Trophoblast cell (in vitro differentiated cells and primary cell): Measurements from ENCODE around the gene RBM47.

Source experiments
- DNase-seq, 2 donors: peaks; one replicate each; pipeline ENCODE4 v3.0.0-alpha.2; 2016
- H2AFZ ChIP-seq: 2 replicates; pipeline ENCODE4 v1.6.1; 2013; ENCODE audit warnings: low read length, moderate library complexity, mild to moderate bottlenecking; ENCODE audit not compliant: insufficient read depth, poor library complexity
- H2AK5ac ChIP-seq: 2 replicates; pipeline ENCODE4 v1.6.1; 2013; ENCODE audit warnings: mild to moderate bottlenecking, low read length
- H2BK120ac ChIP-seq: 2 replicates; pipeline ENCODE4 v1.6.1; 2013; ENCODE audit warnings: low read length, mild to moderate bottlenecking, moderate library complexity; ENCODE audit not compliant: insufficient read depth, poor library complexity
- H2BK12ac ChIP-seq: 2 replicates; pipeline ENCODE4 v1.6.1; 2013; ENCODE audit warnings: mild to moderate bottlenecking, low read length, moderate library complexity
- H2BK5ac ChIP-seq: 2 replicates; pipeline ENCODE4 v1.6.1; 2013; ENCODE audit warnings: low read length, low read depth, moderate library complexity, mild to moderate bottlenecking; ENCODE audit not compliant: poor library complexity
- H3K14ac ChIP-seq: 2 replicates; pipeline ENCODE4 v1.6.1; 2013; ENCODE audit warnings: mild to moderate bottlenecking, low read length
- H3K18ac ChIP-seq: 2 replicates; pipeline ENCODE4 v1.6.1; 2013; ENCODE audit warnings: mild to moderate bottlenecking, low read length
- H3K23ac ChIP-seq: 2 replicates; pipeline ENCODE4 v1.6.1; 2013; ENCODE audit warnings: low read length
- H3K27ac ChIP-seq: 2 replicates; pipeline ENCODE4 v1.5.1; 2013; ENCODE audit warnings: low read depth, mild to moderate bottlenecking, inconsistent platforms, low read length, moderate library complexity
- H3K27me3 ChIP-seq: 2 replicates; pipeline ENCODE4 v1.6.1; 2013; ENCODE audit warnings: inconsistent platforms, mild to moderate bottlenecking, low read length, moderate library complexity; ENCODE audit not compliant: insufficient read depth
- H3K36me3 ChIP-seq, 2 experiments: 1 replicate in 1 of 2; 2 replicates in 1 of 2; pipeline ENCODE4 v1.6.1; 2013; ENCODE audit warnings: low read length in 2 of 2, mild to moderate bottlenecking in 2 of 2, moderate library complexity in 1 of 2; ENCODE audit not compliant: insufficient read depth in 2 of 2, control insufficient read depth in 1 of 2
- H3K4ac ChIP-seq: 2 replicates; pipeline ENCODE4 v1.6.1; 2013; ENCODE audit warnings: low read depth, mild to moderate bottlenecking, low read length, moderate library complexity
- H3K4me1 ChIP-seq, 2 experiments: 1 replicate in 1 of 2; 2 replicates in 1 of 2; pipeline ENCODE4 v1.6.1; 2013; ENCODE audit warnings: low read length in 2 of 2, mild to moderate bottlenecking in 2 of 2, moderate library complexity in 1 of 2; ENCODE audit not compliant: insufficient read depth in 2 of 2, control insufficient read depth in 1 of 2
- H3K4me2 ChIP-seq: 2 replicates; pipeline ENCODE4 v1.6.1; 2013; ENCODE audit warnings: inconsistent platforms, mild to moderate bottlenecking, low read length, moderate library complexity
- H3K4me3 ChIP-seq: 2 replicates; pipeline ENCODE4 v1.5.1; 2013; ENCODE audit warnings: mild to moderate bottlenecking, low read depth, low read length, inconsistent platforms
- H3K79me1 ChIP-seq: one replicate; pipeline ENCODE4 v1.6.1; 2013; ENCODE audit warnings: low read length
- H3K79me2 ChIP-seq: 2 replicates; pipeline ENCODE4 v1.6.1; 2013; ENCODE audit warnings: low read length, mild to moderate bottlenecking; ENCODE audit not compliant: control insufficient read depth, insufficient read depth, poor library complexity
- H3K9ac ChIP-seq: 2 replicates; pipeline ENCODE4 v1.6.1; 2013; ENCODE audit warnings: mild to moderate bottlenecking, low read length
- H3K9me3 ChIP-seq: 2 replicates; pipeline ENCODE4 v1.6.1; 2013; ENCODE audit warnings: low read depth, mild to moderate bottlenecking, control low read depth, inconsistent platforms, low read length; ENCODE audit not compliant: insufficient read depth
- H4K12ac ChIP-seq: 2 replicates; pipeline ENCODE4 v1.6.1; 2013; ENCODE audit warnings: low read depth, mild to moderate bottlenecking, low read length, moderate library complexity
- H4K8ac ChIP-seq: 2 replicates; pipeline ENCODE4 v1.6.1; 2013; ENCODE audit warnings: low read depth, mild to moderate bottlenecking, low read length, moderate library complexity
- H4K91ac ChIP-seq: one replicate; pipeline ENCODE4 v1.6.1; 2013; ENCODE audit warnings: low read depth, mild to moderate bottlenecking, low read length, moderate library complexity
- WGBS: extraction: QIAGEN DNeasy Blood & Tissue Kit; methylation state at CpG from one replicate; pipeline ENCODE4 v1.1.7; 2013; ENCODE audit warnings: missing lambda C conversion rate; ENCODE audit not compliant: insufficient read length, insufficient coverage; ENCODE audit errors: extremely low coverage; 5-methylcytosine and 5-hydroxymethylcytosine counted together

RBM47 gene

DNA sequence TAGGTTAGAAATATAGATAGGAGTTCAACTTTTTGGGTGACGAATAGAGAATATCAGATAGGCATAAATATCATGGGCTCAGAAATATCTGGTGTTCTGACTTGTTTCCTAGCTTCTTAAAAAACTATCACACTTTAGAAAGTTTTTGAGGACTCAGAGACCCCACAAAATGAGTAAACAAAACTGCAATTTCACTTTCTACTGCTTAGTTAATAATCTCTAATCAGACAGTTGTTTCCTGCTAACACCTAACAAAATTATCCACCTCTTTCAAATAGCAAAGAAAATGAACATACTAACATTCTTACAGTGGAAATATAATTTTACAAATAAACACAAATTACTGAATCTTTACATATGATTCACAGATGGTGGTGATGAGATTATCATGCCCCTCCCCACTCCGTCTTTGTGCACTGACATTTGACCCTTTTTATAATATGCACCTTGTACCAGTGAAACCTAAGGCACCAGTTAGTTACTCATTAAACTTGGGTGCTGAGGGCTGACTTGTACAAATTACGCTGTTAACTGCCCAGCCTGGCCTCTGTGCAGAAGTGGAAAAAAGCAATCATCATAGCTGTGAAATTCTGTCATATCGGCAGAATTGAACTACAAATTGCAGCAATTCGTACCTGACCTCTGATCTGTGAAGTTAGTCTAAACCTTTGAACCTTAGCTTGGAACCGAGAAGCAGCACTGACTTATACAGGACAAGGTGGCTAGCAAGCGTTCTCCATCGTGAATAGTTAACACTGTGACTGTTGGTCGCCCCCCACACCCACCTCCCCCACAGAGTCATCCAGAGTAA, 155.9 kb downstream of the RBM47 start:
- H3K9me3 ChIP-seq: no peaks in the 10 kb centered on the region
- no peaks in the 10 kb centered on the region for H3K27me3 ChIP-seq
- H3K9ac ChIP-seq: peak overlapping the region; percentile 43
- H3K4me1 ChIP-seq: peaks cover 0 to 2% of the 10 kb centered on the region in 2 experiments
- H3K4me3 ChIP-seq: no peak overlapping the region
- peaks cover 2% of the 10 kb centered on the region for H3K79me2 ChIP-seq
- H3K23ac ChIP-seq: no peak overlapping the region
- no peak overlapping the region for H2AFZ ChIP-seq
- DNase-seq: no peak
- WGBS: no CpG with 5 or more reads among the region's 9 CpGs
- no peak overlapping the region for H3K27ac ChIP-seq
- H3K4ac ChIP-seq: no peak overlapping the region
- H3K79me1 ChIP-seq: no peaks in the 10 kb centered on the region
- H4K8ac ChIP-seq: no peak overlapping the region
- H3K4me2 ChIP-seq: no peak overlapping the region
- no peak overlapping the region for H3K18ac ChIP-seq
- no peaks in the 10 kb centered on the region for H3K36me3 ChIP-seq
- H2AK5ac ChIP-seq: no peak overlapping the region
- no peak overlapping the region for H3K14ac ChIP-seq
- no peak overlapping the region for H4K91ac ChIP-seq
- no peak overlapping the region for H2BK5ac ChIP-seq
- no peak overlapping the region for H2BK120ac ChIP-seq
- H2BK12ac ChIP-seq: no peak overlapping the region
- H4K12ac ChIP-seq: no peak overlapping the region

DNA sequence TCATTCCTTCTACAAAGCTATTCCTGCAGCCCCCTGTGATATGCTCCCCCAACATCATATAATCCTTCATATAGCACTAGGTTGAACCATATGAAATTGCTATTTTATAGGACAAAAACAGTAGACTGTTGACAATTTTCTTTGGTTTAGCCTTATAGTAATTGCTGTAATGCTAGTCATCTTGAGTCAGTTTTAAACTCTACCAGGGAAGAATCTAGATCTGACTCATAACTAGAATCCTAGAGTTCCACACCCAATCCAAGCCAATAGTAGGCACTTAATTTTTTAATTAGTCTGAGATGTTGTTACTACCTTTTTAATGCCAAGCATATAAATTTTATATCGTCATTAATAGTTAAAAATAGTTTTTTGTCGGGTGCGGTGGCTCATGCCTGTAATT, 157.7 kb downstream of the RBM47 start:
- Histone ChIP-seq H3K4me3 (no peak overlapping the region), H2BK12ac (no peak overlapping the region), H4K91ac (no peak overlapping the region), H3K79me1 (no peaks in the 10 kb centered on the region), H3K9me3 (no peaks in the 10 kb centered on the region), H2BK120ac (no peak overlapping the region), H3K79me2 (peaks cover 1% of the 10 kb centered on the region), H3K23ac (no peak overlapping the region), H2AFZ (no peak overlapping the region), H2AK5ac (no peak overlapping the region), H3K27ac (no peak overlapping the region), H3K4me1 (peaks cover 0 to 2% of the 10 kb centered on the region in 2 experiments), H4K8ac (no peak overlapping the region), H3K4me2 (no peak overlapping the region), H4K12ac (no peak overlapping the region), H3K14ac (no peak overlapping the region), H2BK5ac (no peak overlapping the region), H3K18ac (no peak overlapping the region), H3K27me3 (no peaks in the 10 kb centered on the region), H3K9ac (no peak overlapping the region), H3K36me3 (no peaks in the 10 kb centered on the region), H3K4ac (no peak overlapping the region)
- WGBS: no CpG with 5 or more reads among the region's 3 CpGs
- DNase-seq: peak in 1 of 2 donors; percentile 48

DNA sequence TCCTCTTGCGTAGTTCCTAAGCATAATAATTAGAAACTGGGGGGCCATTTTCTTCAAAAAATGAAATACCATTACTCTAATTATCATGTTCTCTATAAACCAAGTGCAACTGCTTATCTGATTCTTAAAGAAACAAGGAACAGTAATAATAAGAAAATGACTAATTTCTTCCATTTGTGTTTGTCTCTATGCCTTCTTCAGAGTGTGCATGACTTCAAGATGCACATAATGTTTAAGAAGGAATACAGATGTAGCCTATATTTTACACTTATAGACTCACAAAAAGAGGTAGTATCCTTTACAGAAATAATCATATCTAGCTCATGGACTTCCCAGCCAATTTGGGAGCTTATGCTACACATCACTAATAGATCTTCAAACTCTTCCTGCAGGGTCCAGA, 162.9 kb downstream of the RBM47 start:
- no peak overlapping the region for H2BK5ac ChIP-seq
- peaks cover 2 to 5% of the 10 kb centered on the region in 2 experiments for H3K36me3 ChIP-seq
- no peak overlapping the region for H2BK12ac ChIP-seq
- no peaks in the 10 kb centered on the region for H3K79me2 ChIP-seq
- no peak overlapping the region for H3K18ac ChIP-seq
- no peaks in the 10 kb centered on the region for H3K9me3 ChIP-seq
- no peak overlapping the region for H3K27ac ChIP-seq
- DNase-seq: no peak
- no peak overlapping the region for H2AK5ac ChIP-seq
- H3K4ac ChIP-seq: no peak overlapping the region
- H3K14ac ChIP-seq: no peak overlapping the region
- H2AFZ ChIP-seq: no peak overlapping the region
- no peak overlapping the region for H3K4me3 ChIP-seq
- H4K91ac ChIP-seq: no peak overlapping the region
- no peaks in the 10 kb centered on the region for H3K79me1 ChIP-seq
- no peak overlapping the region for H3K9ac ChIP-seq
- no peaks in the 10 kb centered on the region for H3K27me3 ChIP-seq
- H4K12ac ChIP-seq: no peak overlapping the region
- no peak overlapping the region for H2BK120ac ChIP-seq
- no peak overlapping the region for H4K8ac ChIP-seq
- no peak overlapping the region for H3K4me2 ChIP-seq
- H3K23ac ChIP-seq: no peak overlapping the region
- H3K4me1 ChIP-seq: no peaks in the 10 kb centered on the region
- no CpG with 5 or more reads among the region's 1 CpG for WGBS

DNA sequence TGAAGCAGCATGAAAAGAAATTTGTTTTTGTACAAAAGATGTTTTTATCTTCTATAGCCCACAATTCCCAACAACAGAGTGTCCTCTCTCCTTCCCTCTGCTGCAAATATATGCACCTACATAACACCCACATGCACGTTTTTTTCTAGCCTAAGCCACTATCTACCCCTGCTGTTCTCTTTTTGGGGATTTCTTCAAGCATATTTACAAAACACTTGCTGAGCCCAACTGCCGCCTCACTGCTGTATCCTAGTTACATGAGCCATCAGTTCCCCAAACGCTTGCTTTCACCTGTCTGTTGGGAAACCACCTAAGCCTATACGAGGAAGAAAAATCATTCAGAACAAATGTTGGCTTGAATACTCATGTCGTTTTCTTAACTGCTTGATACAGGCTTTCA, 167.3 kb downstream of the RBM47 start:
- no peak for DNase-seq
- Histone ChIP-seq H3K79me2 (no peaks in the 10 kb centered on the region), H3K4me2 (no peak overlapping the region), H3K4ac (no peak overlapping the region), H2BK12ac (no peak overlapping the region), H3K79me1 (no peaks in the 10 kb centered on the region), H3K9ac (no peak overlapping the region), H3K36me3 (peaks cover 2 to 5% of the 10 kb centered on the region in 2 experiments), H3K14ac (no peak overlapping the region), H2BK120ac (no peak overlapping the region), H3K27ac (no peak overlapping the region), H2AFZ (no peak overlapping the region), H2BK5ac (no peak overlapping the region), H4K12ac (no peak overlapping the region), H3K4me1 (no peaks in the 10 kb centered on the region), H3K4me3 (no peak overlapping the region), H2AK5ac (no peak overlapping the region), H3K27me3 (no peaks in the 10 kb centered on the region), H3K18ac (no peak overlapping the region), H3K23ac (no peak overlapping the region), H4K8ac (no peak overlapping the region), H3K9me3 (no peaks in the 10 kb centered on the region), H4K91ac (no peak overlapping the region)
- no CpG with 5 or more reads among the region's 5 CpGs for WGBS
